NCI-H446 (cell line): ENCODE data around the gene MSLN.

Experiments used
- DNase-seq, 2 experiments: peaks; one replicate each; lab custom pipeline; 2025; lab: John Stamatoyannopoulos, UW

MSLN gene

DNA sequence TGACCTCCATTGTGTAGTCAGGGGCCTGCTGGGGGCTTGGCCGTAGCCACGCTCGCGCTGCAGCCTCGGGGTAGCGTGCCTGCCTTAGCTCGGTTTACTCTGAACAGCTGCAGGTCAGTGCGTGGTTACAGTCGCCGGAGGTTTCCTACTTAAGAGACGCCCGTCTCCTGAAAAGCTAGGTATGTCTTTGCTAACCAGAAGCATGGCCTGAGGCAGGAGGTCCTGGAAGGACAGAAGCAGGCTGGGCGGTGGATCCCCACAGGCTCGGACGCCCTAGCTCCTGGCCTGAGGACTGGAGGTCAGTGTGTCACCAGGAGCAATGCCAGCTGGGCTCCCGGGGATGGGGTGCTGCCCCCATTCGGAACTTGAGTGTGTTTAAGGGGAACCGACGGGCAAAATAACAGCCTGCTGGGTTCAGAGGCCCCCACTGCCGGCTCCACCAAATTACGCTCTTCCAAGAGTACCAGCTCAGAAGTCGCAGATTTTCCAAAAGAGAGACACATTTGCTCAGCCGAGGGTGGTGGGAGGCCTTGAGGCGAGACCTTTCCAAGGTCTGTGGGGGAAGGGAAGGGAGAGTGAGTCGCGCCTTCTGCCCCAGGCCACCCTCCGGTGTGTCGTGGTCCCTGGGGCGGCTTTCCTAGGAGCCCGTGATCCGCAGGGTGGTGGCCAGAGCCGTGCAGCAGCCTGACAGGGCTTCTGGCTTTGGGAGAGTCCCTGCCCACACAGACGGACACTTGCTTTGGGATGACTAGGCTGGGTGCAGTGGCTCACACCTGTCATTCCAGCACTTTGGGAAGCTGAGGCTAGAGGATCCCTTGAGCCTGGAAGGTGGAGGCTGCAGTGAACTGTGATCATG is 43.9 kb downstream of the MSLN start:
- DNase-seq = no peak

GRCh38 chr16:805474-805873 is 44.9 kb downstream of the MSLN start:
- no peak for DNase-seq

DNA sequence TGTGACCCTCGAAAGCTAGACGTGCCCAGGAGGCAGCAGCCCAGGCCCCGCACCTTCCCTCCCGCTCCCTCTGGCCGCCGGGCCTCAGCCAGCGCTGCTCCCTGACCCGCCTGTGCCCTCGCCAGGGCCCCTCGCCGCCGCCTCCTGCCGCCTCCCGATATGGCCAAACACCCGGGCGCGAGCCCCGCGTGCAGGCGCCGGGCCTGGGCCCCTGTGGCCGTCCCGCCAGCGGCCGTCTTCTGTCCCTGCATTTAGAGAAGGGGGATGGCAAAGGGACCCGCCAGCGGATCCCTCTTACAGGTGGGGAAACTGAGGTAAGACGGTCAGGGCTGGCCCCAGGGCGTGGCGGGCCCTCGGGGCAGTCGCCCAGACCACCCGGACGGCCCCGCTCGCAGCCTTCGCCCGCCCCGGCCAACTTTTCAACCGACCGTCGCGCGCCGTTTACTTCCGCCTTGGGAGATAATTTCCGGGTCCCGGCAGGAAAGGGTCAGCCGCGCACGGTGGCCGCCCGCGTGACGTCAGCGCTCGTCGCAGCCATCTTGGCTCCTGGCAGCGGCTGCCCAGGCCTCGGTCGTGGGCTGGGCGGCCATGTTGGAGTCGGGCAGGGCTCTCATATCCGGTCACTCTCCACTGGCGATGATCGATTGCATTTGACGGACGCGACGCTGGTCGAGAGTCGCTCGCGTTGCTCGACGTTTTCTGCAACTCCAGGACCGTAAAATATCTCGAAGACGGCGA is 47.0 kb downstream of the MSLN start:
- DNase-seq = peak; percentile 66 to 91

- no peak for DNase-seq
Measured at GRCh38 chr16:808085-808386, 47.5 kb downstream of the MSLN start.

DNA sequence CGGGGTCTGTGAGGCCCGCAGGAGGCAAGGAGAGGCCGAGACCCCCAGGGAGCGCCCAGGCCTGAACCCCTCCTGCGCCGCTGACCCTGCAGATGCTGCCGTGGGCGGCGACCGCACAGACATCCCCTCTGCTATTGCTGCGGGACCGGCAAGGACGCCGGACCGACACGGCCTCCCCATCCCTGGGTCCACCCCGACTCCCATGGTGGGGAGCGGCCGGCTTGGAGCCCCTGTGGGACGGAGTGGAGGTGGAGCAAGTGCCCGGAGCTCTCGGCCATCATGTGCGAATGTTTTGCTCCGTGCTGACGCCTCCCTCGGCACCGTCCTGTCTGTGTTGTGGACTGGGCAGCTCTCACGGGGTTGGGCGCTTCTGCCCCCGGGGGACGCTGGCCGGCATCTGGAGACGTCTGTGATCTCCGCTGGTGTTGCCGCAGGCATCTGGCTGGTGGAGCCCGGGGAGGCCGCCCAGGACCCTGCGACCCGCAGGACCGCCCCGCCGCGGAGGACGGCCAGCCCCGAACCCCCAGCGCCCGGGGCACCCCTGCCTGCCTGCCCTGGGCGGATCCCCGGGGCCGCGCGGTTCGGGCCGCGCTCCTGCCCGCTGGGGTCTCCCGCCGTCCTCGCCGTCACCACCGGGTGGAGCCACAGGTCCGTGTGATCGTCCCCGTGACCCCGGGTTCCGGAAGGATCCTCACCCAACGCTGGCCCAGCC is 52.8 kb downstream of the MSLN start:
- DNase-seq = peak in 1 of 2 experiments; percentile 17

- DNase-seq = no peak
Measured at GRCh38 chr16:813916-814412, 53.4 kb downstream of the MSLN start.

- no peak for DNase-seq
Measured at GRCh38 chr16:814974-815373, 54.4 kb downstream of the MSLN start.

GRCh38 chr16:815861-816260 is 55.3 kb downstream of the MSLN start:
- no peak for DNase-seq

DNA sequence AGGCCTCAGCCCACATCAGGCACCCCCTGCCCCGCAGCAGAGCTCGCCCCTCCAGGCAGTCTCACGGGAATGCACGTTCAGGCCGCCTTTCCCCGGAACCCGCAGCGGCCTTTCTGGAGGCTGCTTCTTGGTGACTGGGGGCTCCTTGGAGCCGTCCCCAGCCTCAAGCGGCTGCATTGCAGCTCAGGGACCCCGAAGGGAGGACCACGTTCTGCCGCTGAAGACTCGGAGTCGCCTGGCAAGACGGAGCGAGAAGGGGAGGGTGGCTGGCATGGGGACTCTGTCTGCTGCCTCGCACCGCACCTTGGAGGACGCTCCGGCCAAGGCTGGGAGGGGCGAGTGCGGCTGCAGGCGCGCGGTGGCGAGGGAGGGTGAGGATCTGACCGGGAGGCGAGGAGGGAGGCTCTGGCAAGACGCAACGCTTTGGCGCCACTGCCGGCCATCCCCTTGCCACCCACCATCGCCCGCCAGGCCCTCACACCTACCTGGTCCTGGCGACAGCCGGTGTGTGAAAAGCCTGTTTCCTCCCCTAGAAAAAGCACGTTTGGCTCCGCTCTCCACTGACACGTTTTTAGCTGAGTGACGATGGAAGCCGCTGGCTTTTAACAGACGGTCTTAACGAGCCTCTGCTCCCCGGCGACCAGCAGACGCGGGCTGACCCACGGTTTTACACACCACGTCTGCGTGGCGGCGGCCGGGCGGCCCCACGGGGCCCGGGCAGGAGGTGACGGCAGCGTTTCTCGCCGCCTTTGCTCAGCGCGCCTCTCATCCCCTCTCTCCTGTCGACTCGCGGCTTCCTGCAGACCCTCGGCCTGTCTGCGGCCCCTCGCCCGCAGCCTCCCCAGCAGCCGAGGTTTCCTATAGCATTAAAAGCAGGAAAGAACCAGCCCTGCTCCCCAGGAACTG is 56.7 kb downstream of the MSLN start:
- no peak for DNase-seq

GRCh38 chr16:818132-818531 is 57.6 kb downstream of the MSLN start:
- no peak for DNase-seq
